SHP77 treated with DMSO at 0.1 percent for 48 hours (cell line): ENCODE results near the gene KRT10.

ENCODE experiments used
- DNase-seq: peaks from one replicate; lab custom pipeline; 2025; lab: John Stamatoyannopoulos, UW

The KRT10 gene

DNA sequence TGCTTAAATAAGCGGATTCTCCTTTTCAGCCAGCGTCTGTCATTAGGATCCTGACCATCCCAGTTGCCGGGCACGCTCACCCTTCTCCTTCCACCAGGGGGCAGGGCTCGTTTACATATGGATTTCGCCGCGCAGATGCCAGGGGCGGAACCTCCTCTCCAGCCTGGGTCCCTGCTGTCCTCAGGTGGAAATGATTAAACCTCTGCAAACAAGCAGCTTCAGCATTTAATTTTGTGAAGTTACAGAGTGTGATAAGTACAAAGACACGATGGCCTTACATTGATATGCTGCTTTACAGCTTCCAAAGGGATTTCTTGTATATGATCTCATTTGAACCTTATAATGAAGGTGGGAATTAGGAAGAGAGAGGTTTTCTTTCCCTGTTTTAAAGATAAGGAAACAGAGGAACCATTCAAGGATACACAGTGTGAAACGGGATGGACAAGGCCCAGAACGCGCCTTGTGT, 18.8 kb downstream of the KRT10 start:
- peak; percentile 32 for DNase-seq

DNA sequence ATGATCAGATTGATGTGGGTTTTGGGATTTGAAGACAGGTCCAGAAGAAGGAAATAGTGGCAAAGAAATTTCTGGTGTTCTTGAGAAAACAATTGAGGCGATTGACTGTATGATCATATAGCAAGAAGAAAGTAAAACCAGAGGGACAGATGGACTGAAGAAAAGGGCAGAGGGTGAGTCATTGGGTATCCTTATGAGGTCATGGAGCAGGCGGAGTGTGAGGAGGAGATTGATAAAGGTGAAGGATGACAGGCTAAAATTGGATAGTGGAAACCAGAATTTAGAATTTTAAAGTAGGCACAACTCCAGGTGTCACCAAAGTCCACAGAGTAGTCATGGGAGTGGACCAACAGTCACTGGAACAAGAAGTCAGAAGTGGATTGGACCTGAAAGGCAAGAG, 21.3 kb downstream of the KRT10 start:
- no peak for DNase-seq

DNA sequence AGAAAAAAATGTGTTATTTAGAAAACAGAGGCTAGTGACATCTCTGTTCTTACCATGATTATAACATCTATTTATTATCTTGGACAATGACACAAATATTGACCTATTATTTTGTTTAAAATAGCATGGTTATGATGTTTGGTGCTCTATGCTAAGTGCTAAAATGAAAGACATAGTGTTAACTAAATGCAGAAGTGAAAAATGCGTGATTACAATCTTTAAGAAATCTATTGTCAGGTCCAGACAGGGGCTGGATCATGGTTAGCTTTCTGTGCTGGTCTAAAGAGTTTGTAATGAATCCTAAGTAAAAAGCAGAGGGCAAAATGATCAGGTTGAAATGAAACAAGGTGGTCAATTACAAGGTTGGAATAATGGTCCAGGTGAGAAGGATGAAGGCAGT, 22.0 kb downstream of the KRT10 start:
- DNase-seq, result no peak

DNA sequence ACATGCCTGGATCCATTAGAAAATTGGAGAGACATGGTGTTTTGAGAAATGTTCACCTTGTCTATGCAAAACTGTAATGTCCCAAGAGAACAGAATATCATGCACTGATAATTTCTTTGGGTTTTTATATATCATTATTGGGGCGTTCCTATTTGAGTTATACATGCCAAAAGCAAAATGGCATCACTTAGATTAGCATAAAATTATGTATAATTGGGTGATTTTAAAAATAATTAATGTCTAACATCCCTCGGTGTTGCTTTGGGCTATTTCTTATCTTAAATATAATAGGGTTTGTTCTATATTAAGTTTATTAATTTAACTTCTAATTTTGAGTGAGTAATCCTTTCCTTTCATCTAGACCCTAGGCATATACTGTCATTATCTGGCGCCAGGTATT, 22.6 kb downstream of the KRT10 start, which contains the start of gene KRT28:
Gene KRT28 (minus strand): TSS at position 101 of the 400 bp plus-strand sequence. CDS start 66 bp downstream, at position 35.
- DNase-seq, result no peak

DNA sequence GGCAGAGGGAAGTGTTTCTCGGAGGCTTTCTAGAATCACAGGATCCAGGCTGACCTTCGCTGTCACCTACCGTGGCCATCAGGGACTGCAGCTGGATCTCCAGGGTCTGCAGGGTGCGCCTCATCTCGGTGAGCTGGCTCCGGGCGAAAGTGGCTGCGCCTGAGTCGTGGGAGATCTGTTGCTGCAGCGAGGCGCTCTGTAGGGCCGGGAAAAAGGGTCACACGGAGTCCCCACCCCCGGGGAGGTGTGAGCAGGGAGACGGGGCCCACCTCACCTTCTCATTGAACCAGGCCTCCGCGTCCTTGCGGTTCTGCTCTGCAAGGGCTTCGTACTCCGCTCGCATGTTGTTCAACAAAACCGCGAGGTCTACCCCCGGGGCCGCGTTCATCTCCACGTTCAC, 25.6 kb downstream of the KRT10 start:
- DNase-seq, result no peak

DNA sequence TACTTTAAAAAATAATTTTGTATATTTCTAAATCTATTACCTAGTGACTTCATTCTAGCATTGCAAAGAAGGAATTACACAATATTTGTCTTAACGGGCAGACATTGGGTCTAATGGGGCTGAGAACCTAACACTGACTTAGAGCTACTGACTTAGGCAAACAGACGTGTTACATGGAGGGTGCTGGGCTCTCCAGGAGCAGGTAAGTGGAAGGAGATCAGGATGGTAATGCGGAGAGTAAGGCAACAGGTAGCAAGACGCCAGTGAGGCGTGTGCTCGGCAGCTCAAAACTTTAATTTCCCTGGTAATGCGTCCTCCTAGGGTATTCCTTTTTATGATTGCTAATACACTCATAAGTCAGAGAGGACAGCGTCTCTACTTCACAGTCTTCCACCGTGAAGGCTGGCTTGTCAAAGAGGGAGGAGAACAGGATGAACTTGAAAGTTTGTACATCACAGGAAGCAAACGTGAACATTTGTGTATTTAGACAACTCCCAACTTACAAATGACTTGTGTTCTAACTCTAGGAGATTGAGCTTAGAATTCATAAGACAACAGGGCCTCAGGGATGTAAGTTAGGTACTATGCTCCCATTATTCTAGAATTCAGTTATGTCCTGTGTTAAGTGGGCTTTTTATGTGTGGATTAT, 27.3 kb downstream of the KRT10 start:
- DNase-seq, result no peak

DNA sequence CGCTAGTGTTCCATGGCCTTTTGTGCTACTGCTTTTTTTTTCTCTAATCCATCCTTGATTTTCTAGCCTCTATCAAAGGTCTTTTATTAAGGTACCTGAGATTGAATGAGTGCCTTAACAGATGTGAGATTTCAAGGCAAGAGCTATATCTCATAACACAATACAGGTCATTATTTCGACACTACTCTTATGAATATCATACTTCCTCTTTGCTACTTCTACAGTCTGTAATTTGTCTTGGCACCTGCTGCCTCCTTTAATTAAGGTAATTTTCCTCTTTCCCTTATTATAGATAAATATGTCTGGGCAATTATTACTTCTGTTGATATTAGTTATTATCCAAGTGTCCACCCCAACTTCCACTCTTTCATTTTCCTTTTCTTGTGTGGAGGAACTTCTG, 27.9 kb downstream of the KRT10 start:
- no peak for DNase-seq

DNA sequence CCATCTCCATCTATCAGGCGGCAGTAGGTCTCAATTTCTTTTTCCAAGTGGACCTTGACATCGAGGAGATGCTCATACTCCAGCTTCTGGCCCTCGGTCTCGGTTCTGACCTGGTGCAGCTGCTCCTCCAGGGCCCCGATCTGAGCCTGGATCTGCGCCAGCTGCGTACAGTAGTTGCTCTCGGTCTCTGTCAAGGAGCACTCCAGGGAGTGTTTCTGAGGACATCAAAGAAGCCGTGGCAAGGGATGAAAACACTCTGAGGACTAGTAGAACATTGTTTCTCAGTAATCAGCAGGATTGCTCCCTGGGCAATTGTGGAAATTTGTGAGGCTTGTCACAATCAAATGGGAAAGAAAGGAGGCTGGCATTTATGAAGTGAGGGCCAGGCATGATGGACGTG, 28.6 kb downstream of the KRT10 start:
- no peak for DNase-seq

DNA sequence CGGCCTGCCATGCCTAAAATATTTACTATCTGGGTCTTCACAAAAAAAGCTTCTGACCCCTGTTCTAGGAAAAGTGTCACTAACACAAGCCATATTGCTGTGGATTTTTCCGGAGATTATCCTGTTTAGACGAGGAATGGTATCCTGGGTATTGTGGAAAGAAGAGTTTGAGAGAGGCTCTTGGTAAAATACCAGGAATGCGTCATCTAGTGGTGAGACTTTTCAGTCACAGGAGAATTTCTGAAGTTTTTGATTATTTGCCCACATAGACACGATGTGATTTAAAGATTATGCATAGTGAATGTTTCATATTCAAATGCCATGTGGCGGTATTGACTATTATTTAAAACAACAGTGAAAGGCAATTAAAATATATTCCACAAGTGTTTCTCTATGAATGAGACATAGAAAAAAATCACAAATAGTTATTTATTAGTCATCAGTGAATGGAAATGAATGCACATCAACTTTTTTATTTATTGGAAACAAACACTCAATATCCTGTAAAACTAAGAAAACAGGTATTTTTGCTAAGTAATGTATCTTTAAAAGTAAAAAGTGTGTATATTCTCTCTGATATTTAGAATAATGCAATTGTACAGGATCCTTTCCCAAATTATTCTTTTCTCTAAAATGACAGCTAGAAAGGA, 30.5 kb downstream of the KRT10 start:
- DNase-seq, result no peak

DNA sequence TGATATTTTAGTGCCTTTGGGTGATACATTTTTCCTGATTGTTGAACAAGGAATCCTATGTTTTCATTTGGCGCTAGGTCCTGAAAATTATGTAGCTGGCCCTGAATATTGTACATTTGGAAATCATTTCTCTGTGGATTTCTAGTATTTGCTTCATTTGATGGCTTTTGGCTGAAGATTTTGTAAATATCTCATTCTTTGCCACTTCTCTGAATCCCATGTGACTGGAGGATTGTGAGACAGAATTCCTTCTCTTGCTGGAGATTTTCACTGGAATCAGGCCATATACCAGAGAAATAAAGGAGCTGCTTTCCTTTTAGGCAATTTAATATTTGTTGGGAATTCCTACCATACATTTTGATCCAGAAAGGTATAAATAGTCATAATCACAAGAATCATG, 31.3 kb downstream of the KRT10 start:
- DNase-seq, result no peak

DNA sequence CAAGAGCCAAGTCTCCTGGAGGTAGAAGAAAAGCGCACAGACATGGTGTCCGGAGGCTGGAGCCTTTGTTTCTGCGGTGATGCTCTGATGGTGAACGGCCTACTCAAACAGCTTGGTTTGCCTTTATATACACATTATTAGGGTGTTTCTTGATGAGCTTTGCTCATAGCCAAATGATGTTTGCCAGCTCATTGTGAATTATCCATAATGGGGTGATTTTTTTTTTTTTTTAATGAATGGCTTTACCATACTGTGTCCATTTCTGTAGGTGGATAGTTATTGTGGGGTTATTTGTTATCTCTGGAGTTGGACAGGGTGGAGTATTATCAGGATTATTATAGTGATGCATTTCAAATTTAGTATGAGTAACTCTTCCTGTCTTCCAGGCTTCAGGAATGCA, 40.0 kb downstream of the KRT10 start, which contains the start of gene KRT27:
Gene KRT27 (minus strand): TSS at position 101 of the 400 bp plus-strand sequence. CDS start 57 bp downstream, at position 44.
- no peak for DNase-seq

DNA sequence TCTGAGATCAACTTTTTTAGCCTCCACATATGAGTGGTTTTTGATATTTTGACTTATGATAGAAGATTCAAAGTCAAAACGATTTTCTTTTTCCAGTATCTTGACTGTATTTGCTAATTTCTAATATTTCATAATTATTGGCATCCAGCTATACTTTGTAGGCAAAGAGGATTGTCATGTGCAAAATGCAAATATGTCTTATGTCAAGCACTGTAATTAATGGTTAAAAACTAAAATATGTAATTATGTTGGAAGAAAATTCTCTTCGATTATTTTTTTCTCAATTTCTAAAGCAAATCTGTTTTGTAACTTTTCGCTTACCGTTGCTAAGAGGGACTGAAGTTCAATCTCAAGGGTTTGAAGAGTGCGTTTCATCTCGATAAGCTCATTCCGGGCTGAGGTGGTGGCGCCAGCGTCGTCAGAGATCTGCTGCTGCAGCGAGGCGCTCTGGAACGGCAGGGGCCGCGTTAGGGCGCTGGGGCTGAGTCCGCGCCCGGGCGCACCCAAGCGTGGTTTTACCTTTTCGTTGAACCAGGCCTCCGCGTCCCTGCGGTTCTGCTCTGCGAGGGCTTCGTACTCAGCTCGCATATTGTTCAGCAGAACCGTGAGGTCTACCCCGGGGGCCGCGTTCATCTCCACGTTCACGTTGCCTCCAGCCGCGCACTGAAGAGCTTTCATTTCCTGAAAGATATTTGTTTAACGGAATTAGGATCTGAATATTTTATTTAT, 43.1 kb downstream of the KRT10 start:
- DNase-seq, result no peak

DNA sequence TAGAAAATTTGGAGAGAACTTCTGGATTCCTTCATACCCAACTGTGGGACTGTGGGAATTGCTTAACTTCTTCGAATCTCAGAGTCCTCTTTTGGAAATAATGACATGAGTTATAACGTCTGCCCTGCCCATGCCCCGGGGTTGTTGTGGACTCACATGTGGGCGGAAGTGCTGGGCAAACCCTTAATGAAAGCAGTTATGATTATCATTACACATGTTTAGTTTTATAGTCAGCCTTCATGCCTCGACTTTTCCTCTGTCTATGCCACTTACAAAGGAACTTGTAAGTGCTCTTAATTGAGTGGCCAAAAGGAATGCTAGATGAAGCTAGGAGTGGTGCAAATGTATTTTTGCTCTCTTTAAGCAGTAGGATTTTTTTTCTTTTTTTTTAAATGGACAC, 44.0 kb downstream of the KRT10 start:
- DNase-seq, result no peak

DNA sequence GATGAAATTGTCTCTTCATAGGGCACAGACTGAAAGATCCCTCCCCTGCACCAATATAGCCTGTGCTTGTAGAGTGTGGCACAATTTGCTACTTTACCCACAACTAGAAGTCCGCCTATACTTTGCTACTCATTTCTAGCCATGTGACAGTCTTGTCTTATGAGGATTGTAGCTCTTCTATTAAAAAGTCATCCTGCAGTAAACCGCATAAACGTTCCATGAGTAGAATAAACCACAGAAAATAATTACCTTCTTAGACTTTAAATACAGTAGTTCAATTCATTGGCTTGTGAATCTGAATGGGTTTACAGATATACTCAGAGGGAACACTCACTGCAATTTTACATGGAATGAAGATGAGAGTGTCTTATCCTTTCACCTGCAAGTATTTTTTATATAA, 44.4 kb downstream of the KRT10 start:
- DNase-seq, result no peak

DNA sequence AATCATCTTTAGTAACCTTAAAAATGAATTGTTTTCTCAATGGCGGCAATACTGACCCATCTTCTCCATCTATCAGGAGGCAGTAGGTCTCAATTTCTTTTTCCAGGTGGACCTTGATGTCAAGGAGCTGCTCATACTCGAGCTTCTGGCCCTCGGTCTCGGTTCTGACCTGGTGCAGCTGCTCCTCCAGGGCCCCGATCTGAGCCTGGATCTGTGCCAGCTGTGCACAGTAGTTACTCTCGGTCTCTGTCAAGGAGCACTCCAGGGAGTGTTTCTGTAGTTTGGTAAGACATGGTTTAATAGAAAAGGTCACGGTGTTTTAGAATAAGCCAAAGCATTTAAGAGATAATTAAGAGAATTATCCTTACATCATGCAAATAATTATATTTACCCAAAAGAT, 45.0 kb downstream of the KRT10 start:
- DNase-seq, result no peak

DNA sequence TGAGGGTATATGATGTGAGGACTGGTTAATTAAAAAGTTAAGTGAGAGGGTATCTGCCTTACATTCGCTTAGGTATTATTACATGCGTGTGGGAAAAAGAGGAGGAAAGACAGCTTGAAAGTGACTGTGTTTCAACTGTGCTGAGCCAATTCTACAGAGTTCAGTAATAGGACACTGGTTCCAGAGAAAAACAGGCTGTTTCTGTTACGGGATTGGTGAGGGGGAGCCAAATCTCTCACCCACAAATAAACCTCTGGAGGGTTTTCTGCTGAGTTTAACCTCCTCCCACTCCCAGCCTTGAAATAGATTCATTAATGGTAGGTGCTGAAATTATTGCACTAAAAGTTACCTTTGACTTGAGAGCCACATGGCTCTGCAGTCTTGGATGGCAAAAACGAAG, 46.5 kb downstream of the KRT10 start:
- DNase-seq, result no peak

DNA sequence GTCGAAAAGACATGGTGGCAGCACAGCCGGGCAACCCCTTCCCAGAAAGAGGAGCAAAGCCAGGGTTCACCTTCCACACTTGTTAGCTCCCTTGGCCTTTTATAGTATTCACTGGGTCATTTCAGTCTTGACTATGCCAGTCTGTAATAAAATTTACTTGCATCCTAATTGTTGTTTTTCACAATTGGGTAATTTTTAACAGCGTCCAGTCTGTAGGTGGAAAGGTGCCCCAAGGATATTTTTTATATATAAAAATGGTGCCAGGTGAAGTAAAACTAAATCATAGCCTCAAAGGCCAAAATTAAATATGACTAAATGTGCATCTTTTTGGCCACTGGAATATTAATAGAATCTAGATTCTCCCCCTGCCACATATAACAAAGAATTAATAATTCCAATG, 50.3 kb downstream of the KRT10 start, which contains the start of gene KRT26:
Gene KRT26 (minus strand): TSS at position 101 of the 400 bp plus-strand sequence. CDS start 88 bp downstream, at position 13.
- no peak for DNase-seq
